MM.1S (cell line): ENCODE measurements around the gene SPACA7.

ENCODE experiments used
- CTCF ChIP-seq: fragments of 300-600 bp; sonication (generic); IDR thresholded peaks from 2 replicates; pipeline ENCODE4 v1.5.1; 2016; ENCODE audit warnings: antibody characterized with exemption, low read length, mixed read lengths
- EZH2 ChIP-seq: fragments of 300-600 bp; sonication (generic); optimal IDR thresholded peaks from 2 replicates; pipeline ENCODE3; 2017; ENCODE audit warnings: low read depth, mild to moderate bottlenecking, antibody characterized with exemption, low read length, mixed read lengths

GRCh38 chr13:112363867-112364528 is 12.2 kb upstream of the SPACA7 start:
- TF ChIP-seq CTCF (no peak), EZH2 (no peak)
